ENCODE data around the gene NABP1. TPM values are rescaled to one million over a fixed set of nuclear protein-coding genes. Genes with fewer than 3 reads are reported as not detected.

Gene NABP1
- total RNA-seq, 1 experiment from 2014 or later = 5.8 TPM

GRCh38 chr2:191656792-191657191, 21.1 kb upstream of the NABP1 start:
- Mint-ChIP-seq H3K27ac (no peak overlapping the region), H3K4me1 (no peaks in the 10 kb centered on the region), H3K9me3 (peaks cover 9% of the 10 kb centered on the region), H3K36me3 (no peaks in the 10 kb centered on the region), H3K4me3 (no peak overlapping the region), H3K27me3 (ENCODE audit: low read depth) (no peaks in the 10 kb centered on the region)
- ATAC-seq (no peak), DNase-seq (ENCODE audit: low spot score) (no peak)
- TF ChIP-seq SP1 (CRISPR knock-in tag; conservative IDR thresholded peaks at IDR 0.05) (no peak), ZBTB21 (CRISPR knock-in tag; IDR thresholded peaks at IDR 0.05; ENCODE audit: borderline replicate concordance) (no peak), ZNF416 (CRISPR knock-in tag; IDR thresholded peaks at IDR 0.05) (no peak), TCF7 (CRISPR knock-in tag; IDR thresholded peaks at IDR 0.05; ENCODE audit: low read depth) (no peak), NFE2L1 (CRISPR knock-in tag; IDR thresholded peaks at IDR 0.05) (no peak), GABPB1 (CRISPR knock-in tag; IDR thresholded peaks at IDR 0.05) (no peak), MXD4 (CRISPR knock-in tag; IDR thresholded peaks at IDR 0.05; ENCODE audit: borderline replicate concordance) (no peak), GTF2I (CRISPR knock-in tag; conservative IDR thresholded peaks at IDR 0.05) (no peak), SOX15 (CRISPR knock-in tag; IDR thresholded peaks at IDR 0.05) (no peak), NR3C1 (CRISPR knock-in tag; conservative IDR thresholded peaks at IDR 0.05; ENCODE audit: low read depth) (no peak), FOXK1 (CRISPR knock-in tag; IDR thresholded peaks at IDR 0.05) (no peak), TEAD1 (CRISPR knock-in tag; IDR thresholded peaks at IDR 0.05) (no peak), FOXJ3 (CRISPR knock-in tag; IDR thresholded peaks at IDR 0.05; ENCODE audit: borderline replicate concordance) (no peak)
- TF ChIP-seq, protein P1, sequence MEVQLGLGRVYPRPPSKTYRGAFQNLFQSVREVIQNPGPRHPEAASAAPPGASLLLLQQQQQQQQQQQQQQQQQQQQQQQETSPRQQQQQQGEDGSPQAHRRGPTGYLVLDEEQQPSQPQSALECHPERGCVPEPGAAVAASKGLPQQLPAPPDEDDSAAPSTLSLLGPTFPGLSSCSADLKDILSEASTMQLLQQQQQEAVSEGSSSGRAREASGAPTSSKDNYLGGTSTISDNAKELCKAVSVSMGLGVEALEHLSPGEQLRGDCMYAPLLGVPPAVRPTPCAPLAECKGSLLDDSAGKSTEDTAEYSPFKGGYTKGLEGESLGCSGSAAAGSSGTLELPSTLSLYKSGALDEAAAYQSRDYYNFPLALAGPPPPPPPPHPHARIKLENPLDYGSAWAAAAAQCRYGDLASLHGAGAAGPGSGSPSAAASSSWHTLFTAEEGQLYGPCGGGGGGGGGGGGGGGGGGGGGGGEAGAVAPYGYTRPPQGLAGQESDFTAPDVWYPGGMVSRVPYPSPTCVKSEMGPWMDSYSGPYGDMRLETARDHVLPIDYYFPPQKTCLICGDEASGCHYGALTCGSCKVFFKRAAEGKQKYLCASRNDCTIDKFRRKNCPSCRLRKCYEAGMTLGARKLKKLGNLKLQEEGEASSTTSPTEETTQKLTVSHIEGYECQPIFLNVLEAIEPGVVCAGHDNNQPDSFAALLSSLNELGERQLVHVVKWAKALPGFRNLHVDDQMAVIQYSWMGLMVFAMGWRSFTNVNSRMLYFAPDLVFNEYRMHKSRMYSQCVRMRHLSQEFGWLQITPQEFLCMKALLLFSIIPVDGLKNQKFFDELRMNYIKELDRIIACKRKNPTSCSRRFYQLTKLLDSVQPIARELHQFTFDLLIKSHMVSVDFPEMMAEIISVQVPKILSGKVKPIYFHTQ (CRISPR knock-in tag; IDR thresholded peaks at IDR 0.05) = no peak
- TF ChIP-seq, protein P2, sequence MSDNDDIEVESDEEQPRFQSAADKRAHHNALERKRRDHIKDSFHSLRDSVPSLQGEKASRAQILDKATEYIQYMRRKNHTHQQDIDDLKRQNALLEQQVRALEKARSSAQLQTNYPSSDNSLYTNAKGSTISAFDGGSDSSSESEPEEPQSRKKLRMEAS (CRISPR knock-in tag; IDR thresholded peaks at IDR 0.05) = no peak
- TF ChIP-seq, protein P3, sequence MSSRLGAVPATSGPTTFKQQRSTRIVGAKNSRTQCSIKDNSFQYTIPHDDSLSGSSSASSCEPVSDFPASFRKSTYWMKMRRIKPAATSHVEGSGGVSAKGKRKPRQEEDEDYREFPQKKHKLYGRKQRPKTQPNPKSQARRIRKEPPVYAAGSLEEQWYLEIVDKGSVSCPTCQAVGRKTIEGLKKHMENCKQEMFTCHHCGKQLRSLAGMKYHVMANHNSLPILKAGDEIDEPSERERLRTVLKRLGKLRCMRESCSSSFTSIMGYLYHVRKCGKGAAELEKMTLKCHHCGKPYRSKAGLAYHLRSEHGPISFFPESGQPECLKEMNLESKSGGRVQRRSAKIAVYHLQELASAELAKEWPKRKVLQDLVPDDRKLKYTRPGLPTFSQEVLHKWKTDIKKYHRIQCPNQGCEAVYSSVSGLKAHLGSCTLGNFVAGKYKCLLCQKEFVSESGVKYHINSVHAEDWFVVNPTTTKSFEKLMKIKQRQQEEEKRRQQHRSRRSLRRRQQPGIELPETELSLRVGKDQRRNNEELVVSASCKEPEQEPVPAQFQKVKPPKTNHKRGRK (CRISPR knock-in tag; IDR thresholded peaks at IDR 0.05; ENCODE audit: borderline replicate concordance) = no peak
- TF ChIP-seq, protein P4, sequence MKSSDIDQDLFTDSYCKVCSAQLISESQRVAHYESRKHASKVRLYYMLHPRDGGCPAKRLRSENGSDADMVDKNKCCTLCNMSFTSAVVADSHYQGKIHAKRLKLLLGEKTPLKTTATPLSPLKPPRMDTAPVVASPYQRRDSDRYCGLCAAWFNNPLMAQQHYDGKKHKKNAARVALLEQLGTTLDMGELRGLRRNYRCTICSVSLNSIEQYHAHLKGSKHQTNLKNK (CRISPR knock-in tag; IDR thresholded peaks at IDR 0.05) = no peak
- TF ChIP-seq, protein P5, sequence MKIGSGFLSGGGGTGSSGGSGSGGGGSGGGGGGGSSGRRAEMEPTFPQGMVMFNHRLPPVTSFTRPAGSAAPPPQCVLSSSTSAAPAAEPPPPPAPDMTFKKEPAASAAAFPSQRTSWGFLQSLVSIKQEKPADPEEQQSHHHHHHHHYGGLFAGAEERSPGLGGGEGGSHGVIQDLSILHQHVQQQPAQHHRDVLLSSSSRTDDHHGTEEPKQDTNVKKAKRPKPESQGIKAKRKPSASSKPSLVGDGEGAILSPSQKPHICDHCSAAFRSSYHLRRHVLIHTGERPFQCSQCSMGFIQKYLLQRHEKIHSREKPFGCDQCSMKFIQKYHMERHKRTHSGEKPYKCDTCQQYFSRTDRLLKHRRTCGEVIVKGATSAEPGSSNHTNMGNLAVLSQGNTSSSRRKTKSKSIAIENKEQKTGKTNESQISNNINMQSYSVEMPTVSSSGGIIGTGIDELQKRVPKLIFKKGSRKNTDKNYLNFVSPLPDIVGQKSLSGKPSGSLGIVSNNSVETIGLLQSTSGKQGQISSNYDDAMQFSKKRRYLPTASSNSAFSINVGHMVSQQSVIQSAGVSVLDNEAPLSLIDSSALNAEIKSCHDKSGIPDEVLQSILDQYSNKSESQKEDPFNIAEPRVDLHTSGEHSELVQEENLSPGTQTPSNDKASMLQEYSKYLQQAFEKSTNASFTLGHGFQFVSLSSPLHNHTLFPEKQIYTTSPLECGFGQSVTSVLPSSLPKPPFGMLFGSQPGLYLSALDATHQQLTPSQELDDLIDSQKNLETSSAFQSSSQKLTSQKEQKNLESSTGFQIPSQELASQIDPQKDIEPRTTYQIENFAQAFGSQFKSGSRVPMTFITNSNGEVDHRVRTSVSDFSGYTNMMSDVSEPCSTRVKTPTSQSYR (CRISPR knock-in tag; IDR thresholded peaks at IDR 0.05) = no peak
- ChIA-PET POLR2A (no interaction called here), CTCF (no interaction called here)

DNA sequence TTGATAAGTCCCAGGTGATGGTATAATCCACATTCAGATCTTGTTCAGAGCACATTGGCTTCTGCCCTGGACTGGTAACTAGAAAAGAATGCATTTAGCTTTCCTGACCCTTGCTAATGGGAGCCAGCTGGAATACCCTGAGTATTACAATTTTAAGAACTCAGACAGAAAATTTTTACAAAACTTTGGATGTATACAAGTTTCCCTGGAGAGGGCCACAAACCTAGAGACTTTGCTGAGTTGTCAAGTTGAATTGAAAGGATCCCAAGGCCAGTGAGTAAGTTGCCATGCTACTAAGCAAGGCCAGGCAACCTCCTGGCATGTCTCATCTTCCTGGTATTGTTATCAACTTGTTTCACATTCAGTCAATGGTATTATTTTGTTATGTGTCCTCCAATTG, 20.0 kb upstream of the NABP1 start:
- H3K27me3 Mint-ChIP-seq (ENCODE audit: low read depth) = no peaks in the 10 kb centered on the region
- H3K36me3 Mint-ChIP-seq = no peaks in the 10 kb centered on the region
- peaks cover 8% of the 10 kb centered on the region for H3K9me3 Mint-ChIP-seq
- ATAC-seq (no peak), DNase-seq (ENCODE audit: low spot score) (no peak)
- H3K27ac Mint-ChIP-seq = no peak overlapping the region
- ChIA-PET CTCF (no interaction called here), POLR2A (no interaction called here)
- H3K4me3 Mint-ChIP-seq = no peak overlapping the region
- H3K4me1 Mint-ChIP-seq = no peaks in the 10 kb centered on the region
- TF ChIP-seq, protein P5 (CRISPR knock-in tag; IDR thresholded peaks at IDR 0.05) = no peak
- TF ChIP-seq PRDM15 (CRISPR knock-in tag; IDR thresholded peaks at IDR 0.05) (no peak), PRRX2 (CRISPR knock-in tag; IDR thresholded peaks at IDR 0.05) (no peak), KAT7 (CRISPR knock-in tag; IDR thresholded peaks at IDR 0.05; ENCODE audit: borderline replicate concordance) (no peak), NFATC4 (CRISPR knock-in tag; IDR thresholded peaks at IDR 0.05) (no peak)

Measured in WTC11 (cell line).